ENCODE data around the gene SGCG.

SGCG gene

DNA sequence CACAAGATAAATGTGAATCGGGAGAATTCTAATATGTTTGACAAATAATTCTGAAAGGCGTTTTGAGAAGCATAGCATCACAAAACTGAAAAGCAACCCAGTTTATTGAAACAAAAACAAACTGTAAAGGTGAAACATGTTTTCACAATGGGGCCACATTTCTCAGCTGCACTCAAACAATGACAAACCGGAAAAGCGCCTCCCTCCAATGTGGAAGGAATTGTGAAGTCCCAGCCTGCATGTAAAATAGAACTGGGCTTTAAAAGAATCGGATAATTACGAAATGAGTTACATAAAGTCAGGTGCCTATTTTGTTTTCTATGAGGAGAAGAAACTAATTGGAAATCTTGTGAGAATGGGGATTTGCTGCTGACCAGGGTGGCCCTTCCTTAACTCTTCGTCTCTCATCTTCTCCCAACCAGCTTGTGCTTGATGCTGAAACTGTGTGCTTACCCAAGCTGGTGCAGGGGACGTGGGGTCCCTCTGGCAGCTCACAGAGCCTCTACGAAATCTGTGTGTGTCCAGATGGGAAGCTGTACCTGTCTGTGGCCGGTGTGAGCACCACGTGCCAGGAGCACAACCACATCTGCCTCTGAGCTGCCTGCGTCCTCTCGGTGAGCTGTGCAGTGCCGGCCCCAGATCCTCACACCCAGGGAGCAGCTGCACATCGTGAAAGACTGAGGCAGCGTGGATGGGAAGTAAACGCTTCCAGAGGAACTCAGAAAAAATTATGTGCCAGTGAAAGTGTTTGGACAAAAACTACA, 143.3 kb downstream of the SGCG start:
- DNase-seq (ENCODE audit: extremely low read depth in 1 of 2, low read depth in 1 of 2) = no peak

DNA sequence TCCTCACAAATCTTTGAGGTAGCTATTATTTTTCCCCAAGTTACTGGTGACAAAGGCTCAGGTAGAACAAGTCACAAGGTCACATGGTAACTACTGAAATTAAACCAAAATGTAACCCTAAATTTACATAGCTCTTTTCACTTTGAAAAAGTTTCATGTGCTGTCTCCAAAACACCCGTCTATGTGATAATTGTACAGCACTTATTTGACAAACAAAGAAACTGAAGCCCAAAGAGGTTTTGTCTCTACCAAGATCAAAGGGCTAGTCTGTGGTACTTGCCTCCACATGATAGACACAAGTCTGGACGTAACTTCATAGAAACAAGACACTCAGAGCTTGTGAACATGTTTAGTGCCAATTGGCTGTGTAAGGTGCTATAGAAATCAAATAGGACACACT, 144.4 kb downstream of the SGCG start:
- no peak for DNase-seq (ENCODE audit: extremely low read depth in 1 of 2, low read depth in 1 of 2)

DNA sequence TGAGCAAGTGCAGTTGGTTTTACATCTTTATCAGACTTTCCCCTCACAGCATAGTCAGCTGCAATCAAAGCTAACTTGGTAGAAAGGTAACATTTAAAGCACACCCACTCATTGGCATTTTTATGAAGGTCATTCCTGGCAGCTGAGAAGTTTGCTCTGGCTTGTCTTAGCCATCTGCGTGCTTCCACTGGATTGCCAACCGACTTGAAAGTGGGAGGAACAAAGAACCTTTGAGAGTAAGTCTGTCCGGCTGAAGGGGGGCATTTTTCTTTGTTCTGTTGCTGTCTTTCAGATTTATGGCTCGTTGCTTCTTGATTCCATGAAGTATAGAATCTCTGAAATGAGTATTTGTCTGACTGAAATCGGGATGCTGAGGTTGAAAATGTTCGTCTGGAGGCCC, 149.6 kb downstream of the SGCG start:
- no peak for DNase-seq (ENCODE audit: extremely low read depth in 1 of 2, low read depth in 1 of 2)

DNA sequence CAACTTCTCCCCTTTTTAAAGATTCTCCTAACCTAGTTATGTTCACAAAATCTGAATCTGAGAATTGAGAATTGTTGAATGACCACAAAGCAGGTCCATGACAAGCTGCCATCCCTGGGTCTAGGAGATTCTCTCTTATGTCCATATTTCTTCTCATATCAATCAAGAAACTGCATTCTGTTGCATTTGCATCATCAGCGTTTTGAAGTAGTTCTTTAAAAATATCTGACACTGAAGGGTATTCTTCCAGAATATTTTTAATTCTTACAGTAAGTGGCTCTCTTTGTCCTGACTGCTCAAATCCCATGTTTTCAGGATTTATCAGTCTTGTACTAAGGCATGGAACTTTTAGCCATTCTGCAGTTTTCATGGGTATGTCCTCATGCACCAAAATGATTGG, 158.4 kb downstream of the SGCG start:
- DNase-seq (ENCODE audit: extremely low read depth in 1 of 2, low read depth in 1 of 2) = no peak

DNA sequence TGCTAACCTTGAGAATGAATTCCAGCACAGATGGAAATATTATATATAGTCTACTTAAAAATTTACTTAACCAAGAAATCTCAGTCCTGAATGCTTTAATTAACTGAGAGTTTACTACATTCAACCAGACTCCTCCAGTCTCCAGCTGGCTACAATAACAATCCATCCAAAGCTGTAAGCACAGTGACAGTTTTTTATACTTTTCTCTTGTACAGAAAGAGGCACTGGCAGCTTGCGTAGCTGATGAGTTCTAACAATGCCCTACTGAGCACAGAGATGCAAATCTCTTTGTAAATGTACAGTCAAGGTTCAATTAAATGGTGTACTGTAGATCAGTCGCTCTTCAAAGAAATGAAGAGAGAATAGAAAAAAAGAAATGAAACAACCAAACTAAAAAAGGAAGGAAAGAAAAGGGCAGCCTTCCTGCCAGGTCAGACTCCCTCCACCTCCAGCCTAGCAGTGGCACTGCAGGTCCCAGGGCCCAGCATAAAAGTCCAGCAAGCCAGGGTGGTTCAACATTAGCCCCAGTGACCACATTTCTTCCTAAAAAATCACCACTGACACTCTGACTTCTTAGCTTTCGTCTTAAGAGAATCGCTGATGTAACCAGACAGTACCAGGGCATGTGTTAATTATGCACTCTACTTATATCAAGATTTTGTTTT, 164.3 kb downstream of the SGCG start:
- DNase-seq (ENCODE audit: extremely low read depth in 1 of 2, low read depth in 1 of 2) = no peak

GRCh38 chr13:23347601-23348000, 166.8 kb downstream of the SGCG start:
- no peak for DNase-seq (ENCODE audit: extremely low read depth in 1 of 2, low read depth in 1 of 2)

DNA sequence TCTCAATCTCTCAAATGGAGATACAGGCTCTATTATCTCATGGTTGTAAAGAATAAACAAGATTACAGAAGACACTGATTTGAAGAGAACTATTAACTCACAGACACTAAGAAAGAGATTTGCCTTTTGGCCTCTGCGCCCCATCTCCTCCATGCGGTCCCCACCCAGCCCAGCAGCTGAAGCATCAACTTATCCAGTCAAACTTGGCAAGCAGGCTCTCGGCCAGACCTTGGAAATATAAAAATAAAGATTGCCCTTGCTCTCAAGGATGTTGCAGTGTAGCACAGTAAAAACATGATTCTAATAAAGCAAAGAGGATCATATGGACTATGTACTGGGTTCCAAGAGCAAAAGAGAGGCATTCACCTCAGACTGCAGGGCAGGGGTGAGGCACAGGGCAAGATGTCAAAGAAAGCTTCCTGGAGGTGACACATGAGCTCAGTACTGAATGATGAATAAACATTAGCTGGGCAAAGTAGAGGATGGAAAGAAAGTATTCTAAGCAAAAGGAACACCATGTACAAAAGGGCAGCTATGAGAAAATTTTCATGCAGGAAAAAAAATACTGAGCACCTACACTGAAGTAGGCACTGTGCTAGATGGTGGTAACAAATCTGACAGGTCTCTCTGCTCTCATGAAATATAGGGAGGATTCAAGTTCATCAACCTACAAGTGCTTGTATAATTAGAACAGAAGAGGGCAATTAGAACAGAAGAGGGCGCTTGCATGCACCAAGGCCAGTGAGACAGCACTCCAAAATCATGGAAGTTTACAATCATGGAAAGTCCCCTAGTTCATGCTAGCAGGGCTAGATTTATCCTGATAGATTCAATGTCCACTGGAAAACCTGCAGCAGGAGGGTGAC, 167.7 kb downstream of the SGCG start:
- no peak for DNase-seq (ENCODE audit: extremely low read depth in 1 of 2, low read depth in 1 of 2)

- no peak for DNase-seq (ENCODE audit: extremely low read depth in 1 of 2, low read depth in 1 of 2)
Observed at GRCh38 chr13:23349161-23349897, 168.6 kb downstream of the SGCG start.

- DNase-seq (ENCODE audit: extremely low read depth in 1 of 2, low read depth in 1 of 2) = no peak
Observed at GRCh38 chr13:23350009-23350408, 169.2 kb downstream of the SGCG start.

DNA sequence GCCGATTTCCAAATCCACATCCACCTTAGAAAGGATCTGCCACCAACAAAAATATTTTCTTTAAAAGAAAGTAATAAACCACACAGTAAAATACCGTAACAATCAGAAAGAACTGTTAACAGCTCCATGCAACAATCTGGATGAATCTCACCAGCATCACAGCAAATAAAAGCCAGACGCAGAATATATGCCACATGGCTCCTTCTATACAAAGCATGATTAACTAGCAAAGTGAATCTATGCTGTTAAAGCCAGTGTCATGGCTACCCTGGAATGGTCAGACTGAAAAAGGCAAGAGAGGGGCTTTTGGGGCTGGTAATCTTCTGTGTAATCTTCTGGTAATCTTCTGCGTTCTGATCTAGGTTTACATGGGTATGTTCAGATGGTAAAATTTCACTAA, 171.4 kb downstream of the SGCG start:
- no peak for DNase-seq (ENCODE audit: extremely low read depth in 1 of 2, low read depth in 1 of 2)

DNA sequence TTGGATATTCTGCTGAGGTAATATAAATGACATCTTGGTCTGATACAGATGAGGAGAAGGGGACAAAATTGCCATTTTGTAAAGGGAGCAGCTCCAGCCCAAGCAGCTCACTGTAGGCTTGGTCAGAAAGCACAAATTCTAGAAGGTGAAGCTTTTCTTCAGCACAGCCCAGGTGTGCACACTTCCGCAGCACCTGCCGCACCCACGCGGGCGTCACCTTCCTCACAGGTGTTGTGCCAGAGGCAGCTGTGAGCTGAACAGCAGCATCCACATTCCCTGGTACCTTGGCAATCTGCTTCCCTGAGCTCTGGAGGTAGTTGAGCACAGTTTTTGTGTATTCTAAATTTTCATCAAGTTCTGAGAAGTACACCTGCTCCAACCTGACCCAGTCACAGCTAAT, 173.7 kb downstream of the SGCG start:
- no peak for DNase-seq (ENCODE audit: extremely low read depth in 1 of 2, low read depth in 1 of 2)

- DNase-seq (ENCODE audit: extremely low read depth in 1 of 2, low read depth in 1 of 2) = no peak
Observed at GRCh38 chr13:23356368-23356767, 175.6 kb downstream of the SGCG start.

GRCh38 chr13:23357349-23357748, 176.6 kb downstream of the SGCG start:
- DNase-seq (ENCODE audit: extremely low read depth in 1 of 2, low read depth in 1 of 2) = no peak

DNA sequence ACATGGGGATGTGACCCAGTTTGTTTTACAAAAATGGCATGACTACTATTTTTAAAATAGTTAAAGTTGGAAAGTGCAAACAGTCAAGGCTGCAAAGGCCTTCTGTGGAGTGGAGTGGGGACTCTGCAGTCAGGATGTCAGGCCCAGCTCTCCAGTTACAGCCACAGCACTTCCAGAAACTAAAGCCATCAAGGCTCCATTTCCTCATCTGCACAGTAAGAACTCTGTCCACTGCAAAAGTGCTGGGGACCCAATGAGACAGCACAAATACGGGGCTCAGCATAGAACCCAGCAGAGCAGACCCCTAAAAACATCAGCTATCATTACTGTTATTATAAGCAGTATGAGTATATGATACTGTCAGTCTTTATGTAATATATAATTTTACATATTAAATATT, 179.1 kb downstream of the SGCG start:
- DNase-seq (ENCODE audit: extremely low read depth in 1 of 2, low read depth in 1 of 2) = no peak

DNA sequence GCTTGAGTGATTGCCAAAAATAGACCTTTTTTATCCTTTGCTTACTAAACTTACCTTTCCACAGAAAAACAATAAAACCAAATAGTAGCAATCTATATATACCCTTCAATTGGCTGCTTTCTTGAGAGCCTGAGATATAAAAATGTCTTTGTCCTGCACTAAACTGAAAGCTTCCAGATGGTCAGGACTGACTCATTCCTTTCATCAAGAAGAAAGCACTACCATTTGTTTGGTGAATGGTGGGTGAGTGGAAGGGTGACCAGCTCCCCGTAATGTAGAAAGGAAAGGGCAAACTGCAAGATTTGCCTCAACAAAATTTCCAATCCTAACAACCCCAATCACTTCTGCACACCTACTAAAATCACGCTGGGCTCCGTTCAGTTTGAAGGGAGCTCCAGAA, 184.9 kb downstream of the SGCG start:
- no peak for DNase-seq (ENCODE audit: extremely low read depth in 1 of 2, low read depth in 1 of 2)

DNA sequence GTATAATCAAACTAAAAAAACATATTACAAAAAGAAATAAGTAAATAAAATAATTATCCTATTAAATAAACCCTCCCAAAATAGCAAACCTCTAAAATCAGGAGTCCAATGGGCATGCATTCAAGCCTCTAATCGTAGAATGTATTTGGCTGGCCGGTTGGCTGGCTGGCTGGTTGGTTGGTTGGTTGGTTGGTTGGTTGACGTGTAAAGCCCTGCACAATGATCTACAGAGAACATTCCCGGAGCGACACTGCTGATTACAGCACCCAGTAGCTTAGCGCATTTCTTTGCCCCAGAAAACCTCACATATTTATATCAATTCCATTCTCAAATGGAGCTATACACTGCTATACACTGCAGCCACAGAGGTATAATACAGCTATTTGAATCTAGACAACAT, 187.1 kb downstream of the SGCG start:
- DNase-seq (ENCODE audit: extremely low read depth in 1 of 2, low read depth in 1 of 2) = no peak

GRCh38 chr13:23372264-23372906, 191.6 kb downstream of the SGCG start:
- no peak for DNase-seq (ENCODE audit: extremely low read depth in 1 of 2, low read depth in 1 of 2)
